ENCODE data around the gene PARD3. TPM values are rescaled to one million over a fixed set of nuclear protein-coding genes. Genes with fewer than 3 reads are reported as not detected.

Gene PARD3
- total RNA-seq, 1 donor from 2014 or later, result 97.8 TPM

DNA sequence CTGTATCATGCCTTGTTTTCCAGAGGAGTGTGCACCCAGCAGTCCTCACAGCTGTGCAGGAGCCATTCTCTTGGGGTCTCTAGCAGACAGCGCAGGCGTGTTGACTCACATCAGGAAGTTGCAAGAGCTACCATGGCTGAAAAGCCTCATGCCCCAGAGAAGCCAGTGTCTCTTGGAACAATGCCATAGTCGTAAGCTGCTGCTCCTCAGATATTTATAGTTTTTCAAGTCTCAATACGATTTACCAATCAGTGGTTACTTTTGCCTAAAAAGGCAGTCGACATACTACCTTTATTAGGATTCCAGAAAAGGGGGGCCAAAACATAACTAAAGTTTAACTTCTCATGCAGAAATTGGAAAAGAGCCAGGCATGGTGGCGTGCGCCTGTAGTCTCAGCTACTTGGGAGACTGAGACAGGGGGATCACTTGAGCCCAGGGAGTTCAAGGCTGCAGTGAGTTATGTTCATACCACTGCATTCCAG lies 407.7 kb downstream of the PARD3 start:
- DNase-seq (ENCODE audit: low read depth), result no peak
- TF ChIP-seq, protein P1, sequence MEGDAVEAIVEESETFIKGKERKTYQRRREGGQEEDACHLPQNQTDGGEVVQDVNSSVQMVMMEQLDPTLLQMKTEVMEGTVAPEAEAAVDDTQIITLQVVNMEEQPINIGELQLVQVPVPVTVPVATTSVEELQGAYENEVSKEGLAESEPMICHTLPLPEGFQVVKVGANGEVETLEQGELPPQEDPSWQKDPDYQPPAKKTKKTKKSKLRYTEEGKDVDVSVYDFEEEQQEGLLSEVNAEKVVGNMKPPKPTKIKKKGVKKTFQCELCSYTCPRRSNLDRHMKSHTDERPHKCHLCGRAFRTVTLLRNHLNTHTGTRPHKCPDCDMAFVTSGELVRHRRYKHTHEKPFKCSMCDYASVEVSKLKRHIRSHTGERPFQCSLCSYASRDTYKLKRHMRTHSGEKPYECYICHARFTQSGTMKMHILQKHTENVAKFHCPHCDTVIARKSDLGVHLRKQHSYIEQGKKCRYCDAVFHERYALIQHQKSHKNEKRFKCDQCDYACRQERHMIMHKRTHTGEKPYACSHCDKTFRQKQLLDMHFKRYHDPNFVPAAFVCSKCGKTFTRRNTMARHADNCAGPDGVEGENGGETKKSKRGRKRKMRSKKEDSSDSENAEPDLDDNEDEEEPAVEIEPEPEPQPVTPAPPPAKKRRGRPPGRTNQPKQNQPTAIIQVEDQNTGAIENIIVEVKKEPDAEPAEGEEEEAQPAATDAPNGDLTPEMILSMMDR (conservative IDR thresholded peaks at IDR 0.05; ENCODE audit: low read depth, low read length), result no peak
- H3K4me3 ChIP-seq (ENCODE audit: low read depth, low read length), result no peak overlapping the region

GRCh38 chr10:34406463-34407323 lies 408.4 kb downstream of the PARD3 start:
- TF ChIP-seq, protein P1 (conservative IDR thresholded peaks at IDR 0.05; ENCODE audit: low read depth, low read length), result no peak
- DNase-seq (ENCODE audit: low read depth), result no peak

DNA sequence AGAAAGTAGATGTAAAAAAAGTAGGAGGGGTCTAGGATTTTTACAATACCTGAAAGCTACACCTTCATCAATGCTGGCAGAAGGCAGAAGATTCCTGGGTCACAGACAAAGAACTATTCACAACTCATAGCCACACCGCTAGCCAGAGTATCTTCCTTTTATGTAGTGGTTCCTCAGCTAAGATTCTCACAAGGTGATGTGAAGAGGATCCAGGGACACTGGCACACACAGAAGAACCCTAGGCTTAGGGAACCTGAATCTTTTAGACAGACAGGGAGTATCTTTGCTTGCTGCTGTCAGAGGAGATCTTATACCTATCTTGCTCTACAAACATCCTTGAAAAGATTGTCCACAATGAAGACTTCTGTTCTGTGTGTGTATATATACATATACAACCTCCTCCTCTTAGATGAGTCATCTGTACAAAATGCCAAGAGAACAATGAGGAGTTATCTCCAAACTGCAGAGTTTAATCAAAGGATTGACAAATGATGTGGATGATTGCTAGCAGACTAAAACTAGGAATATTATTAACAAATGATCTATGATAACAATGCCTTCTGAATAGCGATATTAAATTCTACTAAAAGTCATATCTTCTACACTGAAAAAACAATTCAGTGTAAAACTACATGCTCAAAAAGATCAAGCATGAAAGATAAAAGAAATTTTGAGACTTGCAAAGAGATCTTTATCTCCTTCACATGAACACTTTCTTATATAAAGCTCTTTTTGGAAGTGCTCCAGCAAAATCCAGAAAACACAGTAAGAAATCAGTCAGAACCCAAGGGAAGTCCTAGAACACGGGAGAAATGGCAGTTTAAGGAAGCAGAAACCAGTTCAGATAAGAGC lies 409.3 kb downstream of the PARD3 start:
- no peak for DNase-seq (ENCODE audit: low read depth)
- H3K4me3 ChIP-seq (ENCODE audit: low read depth, low read length), result no peak overlapping the region
- TF ChIP-seq, protein P1 (conservative IDR thresholded peaks at IDR 0.05; ENCODE audit: low read depth, low read length), result no peak

More at GRCh38 chr10:34406463-34407323, 408.4 kb downstream of the PARD3 start:
- no peak overlapping the region for H3K4me3 ChIP-seq (ENCODE audit: low read depth, low read length)

GRCh38 chr10:34403512-34403911 lies 411.6 kb downstream of the PARD3 start:
- no peak overlapping the region for H3K4me3 ChIP-seq (ENCODE audit: low read depth, low read length)
- DNase-seq (ENCODE audit: low read depth), result no peak
- TF ChIP-seq, protein P1 (conservative IDR thresholded peaks at IDR 0.05; ENCODE audit: low read depth, low read length), result no peak

DNA sequence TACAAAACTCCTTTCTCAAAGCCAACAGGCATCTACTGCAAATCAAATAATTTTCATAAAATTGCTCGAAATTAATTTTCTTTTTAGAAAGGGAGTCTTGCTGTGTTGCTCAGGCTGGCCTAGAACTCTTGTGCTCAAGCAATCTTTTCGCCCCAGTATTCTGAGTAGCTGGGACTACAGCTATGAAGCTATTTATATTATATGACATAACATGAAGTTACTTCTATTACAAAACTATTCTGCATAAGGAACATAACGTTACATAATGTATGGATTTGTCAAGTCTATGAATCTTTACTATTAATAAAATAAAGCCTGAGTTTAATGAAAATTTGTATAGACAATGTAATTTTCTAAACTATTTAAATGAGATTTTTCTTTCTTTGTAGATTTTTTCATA lies 415.0 kb downstream of the PARD3 start:
- DNase-seq (ENCODE audit: low read depth), result no peak
- TF ChIP-seq, protein P1 (conservative IDR thresholded peaks at IDR 0.05; ENCODE audit: low read depth, low read length), result no peak

GRCh38 chr10:34399013-34399412 lies 416.1 kb downstream of the PARD3 start:
- DNase-seq (ENCODE audit: low read depth), result no peak
- TF ChIP-seq, protein P1 (conservative IDR thresholded peaks at IDR 0.05; ENCODE audit: low read depth, low read length), result no peak
- no peak overlapping the region for H3K4me3 ChIP-seq (ENCODE audit: low read depth, low read length)

More for the DNA sequence above, 415.0 kb downstream of the PARD3 start:
- no peak overlapping the region for H3K4me3 ChIP-seq (ENCODE audit: low read depth, low read length)
